GM23338 (cell line): ENCODE results near the gene PROB1. TPM values are rescaled to one million over a fixed set of nuclear protein-coding genes. Genes with fewer than 3 reads are reported as not detected.

Experiments used
- ATAC-seq: fragments of 200-7000 bp; cut with Tn5 transposase; 3 replicates; pipeline ENCODE4 v1.9.1; 2020
- DNase-seq: peaks from one replicate; pipeline ENCODE4 v3.0.0-alpha.2; 2015; ENCODE audit warnings: low spot score
- H2AFZ ChIP-seq: fragments of 200-600 bp; sonication (generic); 2 replicates; pipeline ENCODE4 v1.8.0; 2016; ENCODE audit warnings: antibody characterized with exemption, mild to moderate bottlenecking, moderate library complexity
- H3F3A ChIP-seq: fragments of 200-600 bp; sonication (generic); replicated peaks from 2 replicates; pipeline ENCODE4 v1.8.0; 2017; ENCODE audit warnings: antibody characterized with exemption, mixed run types, low read depth
- H3K27ac ChIP-seq: fragments of 200-600 bp; sonication (generic); 2 replicates; pipeline ENCODE4 v1.6.1; 2016; ENCODE audit warnings: low read depth
- H3K27me3 ChIP-seq: fragments of 200-600 bp; sonication (generic); 2 replicates; pipeline ENCODE4 v1.8.0; 2016; ENCODE audit warnings: mild to moderate bottlenecking, mixed run types, moderate library complexity; ENCODE audit not compliant: insufficient read depth
- H3K36me3 ChIP-seq: fragments of 200-600 bp; sonication (generic); 2 replicates; pipeline ENCODE4 v1.8.0; 2016; ENCODE audit warnings: mild to moderate bottlenecking; ENCODE audit not compliant: insufficient read depth
- H3K4me1 ChIP-seq: fragments of 200-600 bp; sonication (generic); 2 replicates; pipeline ENCODE4 v1.8.0; 2016; ENCODE audit warnings: mild to moderate bottlenecking, moderate library complexity; ENCODE audit not compliant: insufficient read depth
- H3K4me2 ChIP-seq: fragments of 200-600 bp; sonication (generic); 2 replicates; pipeline ENCODE4 v1.7.1; 2017; ENCODE audit warnings: mixed run types
- H3K4me3 ChIP-seq: fragments of 200-600 bp; sonication (generic); 2 replicates; pipeline ENCODE4 v1.6.1; 2016; ENCODE audit warnings: mixed run types
- H3K79me2 ChIP-seq: fragments of 200-600 bp; sonication (generic); replicated peaks from 2 replicates; pipeline ENCODE4 v1.8.0; 2017; ENCODE audit warnings: mild to moderate bottlenecking; ENCODE audit not compliant: insufficient read depth
- H3K9me2 ChIP-seq: fragments of 200-600 bp; sonication (generic); 2 replicates; pipeline ENCODE4 v1.8.0; 2017; ENCODE audit not compliant: insufficient read depth
- H4K20me1 ChIP-seq: fragments of 200-600 bp; sonication (generic); replicated peaks from 2 replicates; pipeline ENCODE4 v1.8.0; 2017; ENCODE audit warnings: mild to moderate bottlenecking; ENCODE audit not compliant: insufficient read depth
- H3K27ac Mint-ChIP-seq: 2 replicates; pipeline ENCODE4 v1.8.0; 2020; ENCODE audit warnings: inconsistent platforms, mild to moderate bottlenecking, moderate library complexity, mixed read lengths
- H3K27me3 Mint-ChIP-seq: 3 replicates; pipeline ENCODE4 v1.8.0; 2022; ENCODE audit warnings: low read depth, mild to moderate bottlenecking, moderate library complexity, mixed read lengths, inconsistent platforms; ENCODE audit not compliant: insufficient read depth, poor library complexity
- H3K36me3 Mint-ChIP-seq: 3 replicates; pipeline ENCODE4 v1.8.0; 2021; ENCODE audit warnings: low read depth, mild to moderate bottlenecking, inconsistent platforms, moderate library complexity, mixed read lengths
- H3K4me1 Mint-ChIP-seq: 3 replicates; pipeline ENCODE4 v1.8.0; 2020; ENCODE audit warnings: mild to moderate bottlenecking, inconsistent platforms, mixed read lengths
- H3K4me3 Mint-ChIP-seq: 3 replicates; pipeline ENCODE4 v1.8.0; 2021; ENCODE audit warnings: moderate library complexity, mild to moderate bottlenecking, inconsistent platforms, mixed read lengths
- H3K9me3 Mint-ChIP-seq: 3 replicates; pipeline ENCODE4 v1.8.0; 2020; ENCODE audit warnings: moderate library complexity, mild to moderate bottlenecking, inconsistent platforms, mixed read lengths
- CREB1 ChIP-seq: fragments of 250-450 bp; sonication (Bioruptor Pico); IDR thresholded peaks from 2 replicates; pipeline ENCODE4 v1.5.0; 2020; ENCODE audit warnings: low read depth, mild to moderate bottlenecking, moderate library complexity
- EZH2 ChIP-seq: fragments of 200-600 bp; sonication (generic); IDR thresholded peaks from one replicate; pipeline ENCODE4 v1.8.0; 2017; ENCODE audit warnings: antibody characterized with exemption, mild to moderate bottlenecking, low read depth; ENCODE audit not compliant: unreplicated experiment
- EZH2phosphoT487 ChIP-seq: fragments of 200-600 bp; sonication (generic); IDR thresholded peaks from one replicate; pipeline ENCODE4 v1.8.1; 2018; ENCODE audit warnings: antibody characterized with exemption; ENCODE audit not compliant: unreplicated experiment
- JUNB ChIP-seq: IDR thresholded peaks from one replicate; pipeline ENCODE4 v1.6.1; 2016; ENCODE audit warnings: antibody characterized with exemption; ENCODE audit not compliant: unreplicated experiment
- NANOG ChIP-seq: IDR thresholded peaks from 2 replicates; pipeline ENCODE4 v1.6.1; 2016; ENCODE audit warnings: antibody characterized with exemption, borderline replicate concordance
- POLR2AphosphoS5 ChIP-seq: IDR thresholded peaks from 2 replicates; pipeline ENCODE4 v1.6.1; 2016; ENCODE audit warnings: antibody characterized with exemption, low read depth
- STAT1 ChIP-seq: IDR thresholded peaks from one replicate; pipeline ENCODE4 v1.6.1; 2016; ENCODE audit warnings: antibody characterized with exemption; ENCODE audit not compliant: unreplicated experiment
- ZNF114 ChIP-seq: fragments of 250-450 bp; sonication (Bioruptor Pico); IDR thresholded peaks from 2 replicates; pipeline ENCODE4 v1.5.0; 2020; ENCODE audit warnings: mild to moderate bottlenecking, moderate library complexity
- ZNF331 ChIP-seq: fragments of 250-450 bp; sonication (Bioruptor Pico); IDR thresholded peaks from 2 replicates; pipeline ENCODE4 v1.5.0; 2020; ENCODE audit warnings: low read depth, mild to moderate bottlenecking, moderate library complexity
- polyA plus RNA-seq: library from polyadenylated mRNA; unstranded; fragments of >200 nt; fragmentation: Nextera tagmentation; extraction: Ambion mirVana; gene quantifications from 2 replicates; pipeline ENCODE4 v1.2.1, GENCODE V29; 2016
- total RNA-seq: library from RNA; depleted of rRNA; stranded (reverse); fragments of >200 nt; shearing (Covaris generic); gene quantifications from 2 replicates; pipeline ENCODE4 v1.2.3, GENCODE V29; 2014
- TF ChIP-seq, protein P1 (sequence below): IDR thresholded peaks from 2 replicates; pipeline ENCODE4 v1.6.1; 2016; ENCODE audit warnings: antibody characterized with exemption
- TF ChIP-seq, protein P2 (sequence below): fragments of 250-450 bp; sonication (Bioruptor Pico); IDR thresholded peaks from 2 replicates; pipeline ENCODE4 v1.5.0; 2020; ENCODE audit warnings: mild to moderate bottlenecking, moderate library complexity

Gene PROB1
- total and polyA plus RNA-seq, 2 experiments from 2014 or later, result 0.73 to 2.7 TPM

DNA sequence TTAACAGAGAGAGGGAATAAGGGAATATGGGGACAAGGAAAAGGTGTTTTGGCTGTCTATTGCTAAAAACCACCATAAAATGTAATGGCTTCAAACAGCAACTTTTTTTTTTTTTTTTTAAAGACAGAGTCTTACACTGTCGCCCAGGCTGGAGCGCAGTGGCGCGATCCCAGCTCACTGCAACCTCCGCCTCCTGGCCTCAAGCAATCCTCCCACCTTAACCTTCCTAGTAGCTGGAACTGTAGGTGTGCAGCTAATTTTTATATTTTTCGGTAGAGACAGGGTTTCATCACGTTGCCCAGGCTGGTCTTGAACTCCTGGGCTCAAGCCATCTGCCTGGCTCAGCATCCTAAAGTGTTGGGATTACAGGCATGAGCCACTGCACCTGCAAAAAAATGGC lies 13.3 kb upstream of the PROB1 start:
- H3K4me2 ChIP-seq, result no peak overlapping the region
- no peak overlapping the region for H3K27ac ChIP-seq
- H3K36me3 Mint-ChIP-seq, result no peaks in the 10 kb centered on the region; the same call in 2 of the 3 replicates
- peaks cover 11% of the 10 kb centered on the region for H3K4me1 ChIP-seq
- TF ChIP-seq, protein P1, sequence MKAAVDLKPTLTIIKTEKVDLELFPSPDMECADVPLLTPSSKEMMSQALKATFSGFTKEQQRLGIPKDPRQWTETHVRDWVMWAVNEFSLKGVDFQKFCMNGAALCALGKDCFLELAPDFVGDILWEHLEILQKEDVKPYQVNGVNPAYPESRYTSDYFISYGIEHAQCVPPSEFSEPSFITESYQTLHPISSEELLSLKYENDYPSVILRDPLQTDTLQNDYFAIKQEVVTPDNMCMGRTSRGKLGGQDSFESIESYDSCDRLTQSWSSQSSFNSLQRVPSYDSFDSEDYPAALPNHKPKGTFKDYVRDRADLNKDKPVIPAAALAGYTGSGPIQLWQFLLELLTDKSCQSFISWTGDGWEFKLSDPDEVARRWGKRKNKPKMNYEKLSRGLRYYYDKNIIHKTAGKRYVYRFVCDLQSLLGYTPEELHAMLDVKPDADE, result no peak
- H3K4me3 ChIP-seq, result no peak overlapping the region
- H3K36me3 ChIP-seq, result no peaks in the 10 kb centered on the region
- H3K27me3 Mint-ChIP-seq, result peaks cover 8% of the 10 kb centered on the region
- no peaks in the 10 kb centered on the region for H3K9me2 ChIP-seq
- H3K27me3 ChIP-seq, result no peaks in the 10 kb centered on the region
- H3K4me1 Mint-ChIP-seq, result peaks cover 9% of the 10 kb centered on the region; the same call in 2 of the 3 replicates
- no peak overlapping the region for H3K27ac Mint-ChIP-seq
- ATAC-seq (no peak), DNase-seq (no peak)
- no peaks in the 10 kb centered on the region for H3K9me3 Mint-ChIP-seq
- 0 out of 2 replicates have a peak, but pooled peaks cover under 1% of the 10 kb centered on the region for H3K79me2 ChIP-seq
- H3F3A ChIP-seq, result peaks cover 10% of the 10 kb centered on the region
- H3K4me3 Mint-ChIP-seq, result no peak overlapping the region
- H4K20me1 ChIP-seq, result 0 out of 2 replicates have a peak, but pooled peaks cover under 1% of the 10 kb centered on the region
- H2AFZ ChIP-seq, result no peak overlapping the region

DNA sequence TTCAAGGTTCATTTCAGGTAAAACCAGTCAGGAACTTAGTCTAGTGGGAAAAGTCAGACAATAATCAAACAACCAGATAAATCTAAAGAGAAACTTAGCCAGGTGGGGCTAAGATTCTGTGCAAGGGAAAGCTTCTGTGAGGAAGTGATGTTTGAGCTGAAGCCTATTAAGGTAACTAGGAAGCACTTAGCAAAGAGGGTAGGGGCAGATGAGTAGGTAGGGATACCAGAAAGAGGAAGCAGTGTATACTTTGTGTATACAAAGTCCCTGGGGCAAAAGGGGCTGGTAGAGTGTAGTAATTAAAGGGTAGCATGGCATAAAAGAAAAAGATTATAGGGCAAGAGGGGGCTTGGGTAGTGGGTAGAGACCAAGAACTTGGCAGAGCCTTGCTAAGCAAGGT lies 12.6 kb upstream of the PROB1 start:
- Mint-ChIP-seq H3K4me1 (peaks cover 15% of the 10 kb centered on the region), H3K27ac (no peak overlapping the region), H3K27me3 (peaks cover 13% of the 10 kb centered on the region), H3K36me3 (no peaks in the 10 kb centered on the region), H3K9me3 (no peaks in the 10 kb centered on the region), H3K4me3 (no peak overlapping the region)
- no peak overlapping the region for H3K4me3 ChIP-seq
- H3K27me3 ChIP-seq, result no peaks in the 10 kb centered on the region
- H3K79me2 ChIP-seq, result 0 out of 2 replicates have a peak, but pooled peaks cover 3% of the 10 kb centered on the region
- no peak overlapping the region for H3K4me2 ChIP-seq
- no peaks in the 10 kb centered on the region for H3K9me2 ChIP-seq
- no peaks in the 10 kb centered on the region for H3K36me3 ChIP-seq
- H4K20me1 ChIP-seq, result 0 out of 2 replicates have a peak, but pooled peaks cover 5% of the 10 kb centered on the region
- peaks cover 16% of the 10 kb centered on the region for H3K4me1 ChIP-seq
- ATAC-seq (no peak), DNase-seq (no peak)
- H2AFZ ChIP-seq, result no peak overlapping the region
- H3K27ac ChIP-seq, result no peak overlapping the region
- H3F3A ChIP-seq, result peaks cover 16% of the 10 kb centered on the region
- TF ChIP-seq, protein P1, result no peak
- TF ChIP-seq ZNF114, result no peak
- TF ChIP-seq CREB1 (CRISPR knock-in tag), result no peak
- TF ChIP-seq JUNB, result no peak
- no peak for TF ChIP-seq ZNF331 (CRISPR knock-in tag)
- TF ChIP-seq EZH2phosphoT487, result no peak
- TF ChIP-seq STAT1, result no peak
- TF ChIP-seq POLR2AphosphoS5, result no peak
- no peak for TF ChIP-seq NANOG
- no peak for TF ChIP-seq EZH2
- TF ChIP-seq, protein P2, sequence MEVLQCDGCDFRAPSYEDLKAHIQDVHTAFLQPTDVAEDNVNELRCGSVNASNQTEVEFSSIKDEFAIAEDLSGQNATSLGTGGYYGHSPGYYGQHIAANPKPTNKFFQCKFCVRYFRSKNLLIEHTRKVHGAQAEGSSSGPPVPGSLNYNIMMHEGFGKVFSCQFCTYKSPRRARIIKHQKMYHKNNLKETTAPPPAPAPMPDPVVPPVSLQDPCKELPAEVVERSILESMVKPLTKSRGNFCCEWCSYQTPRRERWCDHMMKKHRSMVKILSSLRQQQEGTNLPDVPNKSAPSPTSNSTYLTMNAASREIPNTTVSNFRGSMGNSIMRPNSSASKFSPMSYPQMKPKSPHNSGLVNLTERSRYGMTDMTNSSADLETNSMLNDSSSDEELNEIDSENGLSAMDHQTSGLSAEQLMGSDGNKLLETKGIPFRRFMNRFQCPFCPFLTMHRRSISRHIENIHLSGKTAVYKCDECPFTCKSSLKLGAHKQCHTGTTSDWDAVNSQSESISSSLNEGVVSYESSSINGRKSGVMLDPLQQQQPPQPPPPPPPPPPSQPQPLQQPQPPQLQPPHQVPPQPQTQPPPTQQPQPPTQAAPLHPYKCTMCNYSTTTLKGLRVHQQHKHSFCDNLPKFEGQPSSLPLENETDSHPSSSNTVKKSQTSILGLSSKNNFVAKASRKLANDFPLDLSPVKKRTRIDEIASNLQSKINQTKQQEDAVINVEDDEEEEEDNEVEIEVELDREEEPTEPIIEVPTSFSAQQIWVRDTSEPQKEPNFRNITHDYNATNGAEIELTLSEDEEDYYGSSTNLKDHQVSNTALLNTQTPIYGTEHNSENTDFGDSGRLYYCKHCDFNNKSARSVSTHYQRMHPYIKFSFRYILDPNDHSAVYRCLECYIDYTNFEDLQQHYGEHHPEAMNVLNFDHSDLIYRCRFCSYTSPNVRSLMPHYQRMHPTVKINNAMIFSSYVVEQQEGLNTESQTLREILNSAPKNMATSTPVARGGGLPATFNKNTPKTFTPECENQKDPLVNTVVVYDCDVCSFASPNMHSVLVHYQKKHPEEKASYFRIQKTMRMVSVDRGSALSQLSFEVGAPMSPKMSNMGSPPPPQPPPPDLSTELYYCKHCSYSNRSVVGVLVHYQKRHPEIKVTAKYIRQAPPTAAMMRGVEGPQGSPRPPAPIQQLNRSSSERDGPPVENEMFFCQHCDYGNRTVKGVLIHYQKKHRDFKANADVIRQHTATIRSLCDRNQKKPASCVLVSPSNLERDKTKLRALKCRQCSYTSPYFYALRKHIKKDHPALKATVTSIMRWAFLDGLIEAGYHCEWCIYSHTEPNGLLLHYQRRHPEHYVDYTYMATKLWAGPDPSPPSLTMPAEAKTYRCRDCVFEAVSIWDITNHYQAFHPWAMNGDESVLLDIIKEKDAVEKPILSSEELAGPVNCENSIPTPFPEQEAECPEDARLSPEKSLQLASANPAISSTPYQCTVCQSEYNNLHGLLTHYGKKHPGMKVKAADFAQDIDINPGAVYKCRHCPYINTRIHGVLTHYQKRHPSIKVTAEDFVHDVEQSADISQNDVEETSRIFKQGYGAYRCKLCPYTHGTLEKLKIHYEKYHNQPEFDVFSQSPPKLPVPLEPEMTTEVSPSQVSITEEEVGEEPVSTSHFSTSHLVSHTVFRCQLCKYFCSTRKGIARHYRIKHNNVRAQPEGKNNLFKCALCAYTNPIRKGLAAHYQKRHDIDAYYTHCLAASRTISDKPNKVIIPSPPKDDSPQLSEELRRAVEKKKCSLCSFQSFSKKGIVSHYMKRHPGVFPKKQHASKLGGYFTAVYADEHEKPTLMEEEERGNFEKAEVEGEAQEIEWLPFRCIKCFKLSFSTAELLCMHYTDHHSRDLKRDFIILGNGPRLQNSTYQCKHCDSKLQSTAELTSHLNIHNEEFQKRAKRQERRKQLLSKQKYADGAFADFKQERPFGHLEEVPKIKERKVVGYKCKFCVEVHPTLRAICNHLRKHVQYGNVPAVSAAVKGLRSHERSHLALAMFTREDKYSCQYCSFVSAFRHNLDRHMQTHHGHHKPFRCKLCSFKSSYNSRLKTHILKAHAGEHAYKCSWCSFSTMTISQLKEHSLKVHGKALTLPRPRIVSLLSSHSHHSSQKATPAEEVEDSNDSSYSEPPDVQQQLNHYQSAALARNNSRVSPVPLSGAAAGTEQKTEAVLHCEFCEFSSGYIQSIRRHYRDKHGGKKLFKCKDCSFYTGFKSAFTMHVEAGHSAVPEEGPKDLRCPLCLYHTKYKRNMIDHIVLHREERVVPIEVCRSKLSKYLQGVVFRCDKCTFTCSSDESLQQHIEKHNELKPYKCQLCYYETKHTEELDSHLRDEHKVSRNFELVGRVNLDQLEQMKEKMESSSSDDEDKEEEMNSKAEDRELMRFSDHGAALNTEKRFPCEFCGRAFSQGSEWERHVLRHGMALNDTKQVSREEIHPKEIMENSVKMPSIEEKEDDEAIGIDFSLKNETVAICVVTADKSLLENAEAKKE (CRISPR knock-in tag), result no peak
